ENCODE measurements around the gene SLC9A3.

Gene SLC9A3

GRCh38 chr5:535846-536698, 11.8 kb upstream of the SLC9A3 start:
- H3K4me3 ChIP-seq (replicated peaks; ENCODE audit: low read depth, low read length), result no peak overlapping the region
- no peaks in the 10 kb centered on the region; the same call in 1 of the 2 replicates for H3K27me3 ChIP-seq (replicated peaks; ENCODE audit: control insufficient read depth, insufficient read depth, low read length)
- H3K36me3 ChIP-seq (ENCODE audit: control insufficient read depth, insufficient read depth, low read length), result no peaks in the 10 kb centered on the region
- TF ChIP-seq CTCF (IDR thresholded peaks at IDR 0.05; ENCODE audit: insufficient read depth, low read length, poor library complexity, severe bottlenecking), result no peak
- no peak for DNase-seq (ENCODE audit: extremely low read depth, insufficient read length)

- H3K27me3 ChIP-seq (replicated peaks; ENCODE audit: control insufficient read depth, insufficient read depth, low read length), result no peaks in the 10 kb centered on the region; the same call in none of the 2 replicates
- TF ChIP-seq CTCF (IDR thresholded peaks at IDR 0.05; ENCODE audit: insufficient read depth, low read length, poor library complexity, severe bottlenecking), result no peak
- H3K4me3 ChIP-seq (replicated peaks; ENCODE audit: low read depth, low read length), result no peak overlapping the region
- H3K36me3 ChIP-seq (ENCODE audit: control insufficient read depth, insufficient read depth, low read length), result no peaks in the 10 kb centered on the region
- no peak for DNase-seq (ENCODE audit: extremely low read depth, insufficient read length)
Measured at GRCh38 chr5:534743-535671, 10.8 kb upstream of the SLC9A3 start.

GRCh38 chr5:533955-534742, 9.9 kb upstream of the SLC9A3 start:
- Histone ChIP-seq H3K27me3 (replicated peaks; ENCODE audit: control insufficient read depth, insufficient read depth, low read length) (no peaks in the 10 kb centered on the region; the same call in none of the 2 replicates), H3K36me3 (ENCODE audit: control insufficient read depth, insufficient read depth, low read length) (no peaks in the 10 kb centered on the region), H3K4me3 (replicated peaks; ENCODE audit: low read depth, low read length) (no peak overlapping the region)
- no peak for DNase-seq (ENCODE audit: extremely low read depth, insufficient read length)
- no peak for TF ChIP-seq CTCF (IDR thresholded peaks at IDR 0.05; ENCODE audit: insufficient read depth, low read length, poor library complexity, severe bottlenecking)

GRCh38 chr5:533243-533954, 9.2 kb upstream of the SLC9A3 start:
- no peaks in the 10 kb centered on the region for H3K36me3 ChIP-seq (ENCODE audit: control insufficient read depth, insufficient read depth, low read length)
- no peak overlapping the region for H3K4me3 ChIP-seq (replicated peaks; ENCODE audit: low read depth, low read length)
- no peak for TF ChIP-seq CTCF (IDR thresholded peaks at IDR 0.05; ENCODE audit: insufficient read depth, low read length, poor library complexity, severe bottlenecking)
- peaks cover 2% of the 10 kb centered on the region for H3K27me3 ChIP-seq (replicated peaks; ENCODE audit: control insufficient read depth, insufficient read depth, low read length)
- no peak for DNase-seq (ENCODE audit: extremely low read depth, insufficient read length)

Measured in GM06990 (cell line).